HL-60 (cell line): ENCODE data around the gene RPS16.

Experiments
- GABPA ChIP-seq: IDR thresholded peaks from 2 replicates; pipeline ENCODE4 v1.6.1; 2012; ENCODE audit warnings: low read depth
- TF ChIP-seq, protein P1 (sequence below): IDR thresholded peaks from one replicate; pipeline ENCODE4 v1.5.1; 2011; ENCODE audit warnings: low read length, control low read depth, inconsistent platforms; ENCODE audit not compliant: insufficient read depth

DNA sequence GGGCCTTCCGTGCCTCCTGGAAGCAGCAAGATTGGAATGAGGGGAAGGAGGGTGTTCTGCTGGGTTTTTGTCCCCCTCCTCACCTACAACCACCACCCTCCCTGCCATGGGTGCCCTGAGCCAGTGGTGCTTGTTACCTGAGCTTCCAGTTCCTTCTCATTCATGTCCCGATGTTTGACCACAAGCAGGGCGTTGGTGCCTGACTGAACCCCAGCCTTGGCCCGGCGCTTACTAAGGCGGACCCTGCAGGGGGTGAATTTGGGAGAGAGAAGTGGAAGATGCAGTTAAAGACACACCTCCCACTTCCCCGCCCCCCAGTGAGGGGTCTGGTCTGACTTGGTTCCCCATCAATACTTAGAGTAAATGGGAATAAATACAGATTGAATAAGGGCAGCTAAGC lies 49.2 kb downstream of the RPS16 start:
- TF ChIP-seq, protein P1, sequence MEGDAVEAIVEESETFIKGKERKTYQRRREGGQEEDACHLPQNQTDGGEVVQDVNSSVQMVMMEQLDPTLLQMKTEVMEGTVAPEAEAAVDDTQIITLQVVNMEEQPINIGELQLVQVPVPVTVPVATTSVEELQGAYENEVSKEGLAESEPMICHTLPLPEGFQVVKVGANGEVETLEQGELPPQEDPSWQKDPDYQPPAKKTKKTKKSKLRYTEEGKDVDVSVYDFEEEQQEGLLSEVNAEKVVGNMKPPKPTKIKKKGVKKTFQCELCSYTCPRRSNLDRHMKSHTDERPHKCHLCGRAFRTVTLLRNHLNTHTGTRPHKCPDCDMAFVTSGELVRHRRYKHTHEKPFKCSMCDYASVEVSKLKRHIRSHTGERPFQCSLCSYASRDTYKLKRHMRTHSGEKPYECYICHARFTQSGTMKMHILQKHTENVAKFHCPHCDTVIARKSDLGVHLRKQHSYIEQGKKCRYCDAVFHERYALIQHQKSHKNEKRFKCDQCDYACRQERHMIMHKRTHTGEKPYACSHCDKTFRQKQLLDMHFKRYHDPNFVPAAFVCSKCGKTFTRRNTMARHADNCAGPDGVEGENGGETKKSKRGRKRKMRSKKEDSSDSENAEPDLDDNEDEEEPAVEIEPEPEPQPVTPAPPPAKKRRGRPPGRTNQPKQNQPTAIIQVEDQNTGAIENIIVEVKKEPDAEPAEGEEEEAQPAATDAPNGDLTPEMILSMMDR = no peak
- no peak for TF ChIP-seq GABPA
